ENCODE data around the gene RABGGTA.

GRCh38 chr14:24277606-24278321 is 6.4 kb upstream of the RABGGTA start:
- TF ChIP-seq CTCF (conservative IDR thresholded peaks at IDR 0.05; ENCODE audit: low read length) (no peak), EZH2phosphoT487 (IDR thresholded peaks at IDR 0.05; ENCODE audit: borderline replicate concordance, low read depth, low read length) (no peak)

Data from OCI-LY7 (cell line).